ENCODE data around the gene WDR91.
A peak's percentile ranks its signal among the peaks of the same experiment; 100 is the strongest.

The WDR91 gene

GRCh38 chr7:135210888-135211178, 493 bp downstream of the WDR91 start:
- TF ChIP-seq CTCF (conservative IDR thresholded peaks at IDR 0.05; ENCODE audit: low read length) (no peak), EZH2phosphoT487 (IDR thresholded peaks at IDR 0.05; ENCODE audit: borderline replicate concordance) (no peak)
- H3K79me2 ChIP-seq (ENCODE audit: insufficient read depth, low read length): peaks cover 4% of the 10 kb centered on the region; the same call in 1 of the 2 replicates
- no peaks in the 10 kb centered on the region for H3F3A ChIP-seq (ENCODE audit: low read depth)
- no peaks in the 10 kb centered on the region for H4K20me1 ChIP-seq (ENCODE audit: insufficient read depth, low read length, poor library complexity, severe bottlenecking)
- peak overlapping the region; percentile 79 for H3K9ac ChIP-seq (ENCODE audit: low read depth, low read length, poor library complexity, severe bottlenecking)
- peak overlapping the region; percentile 92 for H3K4me2 ChIP-seq (ENCODE audit: low read depth, low read length, poor library complexity, severe bottlenecking)
- no peaks in the 10 kb centered on the region for H3K36me3 ChIP-seq (ENCODE audit: insufficient read depth, low read length)
- H3K4me1 ChIP-seq (ENCODE audit: insufficient read depth, low read length, poor library complexity, severe bottlenecking): peaks cover 30% of the 10 kb centered on the region
- no peaks in the 10 kb centered on the region for H3K27me3 ChIP-seq (ENCODE audit: insufficient read depth, low read length, poor library complexity, severe bottlenecking)
- H2AFZ ChIP-seq (ENCODE audit: low read length): peak overlapping the region; percentile 88
- no peaks in the 10 kb centered on the region for H3K9me2 ChIP-seq (replicated peaks; ENCODE audit: low read depth, low read length)
- peak overlapping the region; percentile 84 for H3K4me3 ChIP-seq (ENCODE audit: low read length, poor library complexity, severe bottlenecking)
- no peaks in the 10 kb centered on the region for H3K9me3 ChIP-seq (ENCODE audit: insufficient read depth, low read depth, low read length)

GRCh38 chr7:135209225-135209834, 2.0 kb downstream of the WDR91 start:
- Histone ChIP-seq H3K79me2 (ENCODE audit: insufficient read depth, low read length) (peaks cover 4% of the 10 kb centered on the region; the same call in 1 of the 2 replicates), H3K36me3 (ENCODE audit: insufficient read depth, low read length) (no peaks in the 10 kb centered on the region), H3K4me2 (ENCODE audit: low read depth, low read length, poor library complexity, severe bottlenecking) (peak overlapping the region; percentile 92), H2AFZ (ENCODE audit: low read length) (no peak overlapping the region), H4K20me1 (ENCODE audit: insufficient read depth, low read length, poor library complexity, severe bottlenecking) (no peaks in the 10 kb centered on the region), H3K9me3 (ENCODE audit: insufficient read depth, low read depth, low read length) (no peaks in the 10 kb centered on the region), H3F3A (ENCODE audit: low read depth) (no peaks in the 10 kb centered on the region), H3K27me3 (ENCODE audit: insufficient read depth, low read length, poor library complexity, severe bottlenecking) (no peaks in the 10 kb centered on the region), H3K4me3 (ENCODE audit: low read length, poor library complexity, severe bottlenecking) (peak overlapping the region; percentile 26), H3K4me1 (ENCODE audit: insufficient read depth, low read length, poor library complexity, severe bottlenecking) (peaks cover 30% of the 10 kb centered on the region), H3K9ac (ENCODE audit: low read depth, low read length, poor library complexity, severe bottlenecking) (no peak overlapping the region), H3K9me2 (replicated peaks; ENCODE audit: low read depth, low read length) (no peaks in the 10 kb centered on the region)
- TF ChIP-seq CTCF (conservative IDR thresholded peaks at IDR 0.05; ENCODE audit: low read length): no peak

- TF ChIP-seq EZH2phosphoT487 (IDR thresholded peaks at IDR 0.05; ENCODE audit: borderline replicate concordance) (no peak), CTCF (conservative IDR thresholded peaks at IDR 0.05; ENCODE audit: low read length) (no peak)
- Histone ChIP-seq H4K20me1 (ENCODE audit: insufficient read depth, low read length, poor library complexity, severe bottlenecking) (no peaks in the 10 kb centered on the region), H3K36me3 (ENCODE audit: insufficient read depth, low read length) (no peaks in the 10 kb centered on the region), H3F3A (ENCODE audit: low read depth) (no peaks in the 10 kb centered on the region), H3K4me2 (ENCODE audit: low read depth, low read length, poor library complexity, severe bottlenecking) (peak overlapping the region; percentile 92), H3K4me3 (ENCODE audit: low read length, poor library complexity, severe bottlenecking) (peak overlapping the region; percentile 26), H3K4me1 (ENCODE audit: insufficient read depth, low read length, poor library complexity, severe bottlenecking) (peaks cover 32% of the 10 kb centered on the region), H3K9ac (ENCODE audit: low read depth, low read length, poor library complexity, severe bottlenecking) (peak overlapping the region; percentile 51), H2AFZ (ENCODE audit: low read length) (no peak overlapping the region), H3K9me2 (replicated peaks; ENCODE audit: low read depth, low read length) (no peaks in the 10 kb centered on the region), H3K9me3 (ENCODE audit: insufficient read depth, low read depth, low read length) (no peaks in the 10 kb centered on the region), H3K27me3 (ENCODE audit: insufficient read depth, low read length, poor library complexity, severe bottlenecking) (no peaks in the 10 kb centered on the region), H3K79me2 (ENCODE audit: insufficient read depth, low read length) (peaks cover 4% of the 10 kb centered on the region; the same call in 1 of the 2 replicates)
Observed at GRCh38 chr7:135208102-135208793, 3.1 kb downstream of the WDR91 start.
